HG03045 (cell line): ENCODE results near the gene GALNT9.
"Not testable (repeated sequence)": the region's sequence is repeated elsewhere in the genome, so short reads cannot be mapped to it uniquely, and the experiment has no call there.

Experiments
- ATAC-seq: cut with Tn5 transposase; IDR thresholded peaks from one replicate; pipeline ENCODE4 v1.9.1; 2021; ENCODE audit warnings: mild to moderate bottlenecking, moderate library complexity; ENCODE audit not compliant: unreplicated experiment

GALNT9 gene

GRCh38 chr12:132267873-132268272, 61.5 kb downstream of the GALNT9 start:
- ATAC-seq = no peak

DNA sequence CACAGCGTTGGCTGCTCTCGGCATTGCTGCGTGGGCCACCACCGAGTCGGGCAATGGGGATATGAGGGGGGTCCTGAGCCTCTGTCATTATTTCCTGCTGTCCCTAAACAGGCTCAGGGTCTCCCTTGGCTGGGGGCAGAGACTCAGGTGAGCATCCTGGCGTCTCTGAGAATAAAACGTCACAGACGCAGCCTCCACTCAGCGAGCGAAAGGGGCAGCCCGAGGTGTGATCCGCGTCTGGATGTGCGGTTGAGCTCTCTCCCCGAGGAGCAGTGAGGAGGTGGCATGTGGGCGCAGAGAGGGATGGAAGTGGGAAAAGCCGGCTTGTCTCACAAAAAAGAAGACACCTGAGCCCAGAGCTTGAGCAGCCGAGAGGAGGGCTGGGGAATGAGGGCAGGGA, 62.6 kb downstream of the GALNT9 start:
- ATAC-seq = no peak

DNA sequence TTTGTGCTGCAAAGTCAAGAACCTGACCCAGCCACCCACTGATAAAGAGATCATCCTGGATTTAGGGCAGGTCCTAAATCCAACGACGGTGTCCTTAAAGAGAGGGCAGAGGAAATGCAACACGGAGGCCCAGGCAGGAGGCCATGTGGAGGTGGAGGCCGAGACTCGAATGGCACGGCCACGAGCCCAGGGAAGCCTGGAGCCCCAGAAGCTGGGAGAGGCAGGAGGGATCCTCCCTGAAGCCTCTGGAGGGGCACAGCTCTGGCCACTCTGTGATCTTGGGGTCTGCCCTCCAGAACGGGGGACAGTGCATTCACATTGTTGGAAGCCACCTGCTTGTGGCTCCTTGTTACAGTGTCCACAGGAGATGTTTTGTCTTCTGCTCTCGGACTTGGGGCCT, 63.0 kb downstream of the GALNT9 start:
- ATAC-seq = no peak

DNA sequence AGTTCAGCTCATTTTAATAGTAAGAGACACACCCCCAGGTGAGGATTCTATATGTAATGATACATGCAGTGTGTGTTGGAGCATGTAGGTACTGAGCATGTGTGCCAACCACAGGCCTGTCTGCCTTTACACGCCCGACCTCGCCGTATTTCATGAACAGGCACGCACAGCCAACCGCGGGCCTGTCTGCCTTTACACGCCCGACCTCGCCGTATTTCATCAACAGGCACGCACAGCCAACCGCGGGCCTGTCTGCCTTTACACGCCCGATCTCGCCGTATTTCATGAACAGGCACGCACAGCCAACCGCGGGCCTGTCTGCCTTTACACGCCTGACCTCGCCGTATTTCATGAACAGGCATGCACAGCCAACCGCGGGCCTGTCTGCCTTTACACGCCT, 63.6 kb downstream of the GALNT9 start:
- not testable (repeated sequence) for ATAC-seq

GRCh38 chr12:132265056-132265800, 64.2 kb downstream of the GALNT9 start:
- no peak for ATAC-seq

GRCh38 chr12:132264086-132265010, 65.0 kb downstream of the GALNT9 start:
- no peak for ATAC-seq

DNA sequence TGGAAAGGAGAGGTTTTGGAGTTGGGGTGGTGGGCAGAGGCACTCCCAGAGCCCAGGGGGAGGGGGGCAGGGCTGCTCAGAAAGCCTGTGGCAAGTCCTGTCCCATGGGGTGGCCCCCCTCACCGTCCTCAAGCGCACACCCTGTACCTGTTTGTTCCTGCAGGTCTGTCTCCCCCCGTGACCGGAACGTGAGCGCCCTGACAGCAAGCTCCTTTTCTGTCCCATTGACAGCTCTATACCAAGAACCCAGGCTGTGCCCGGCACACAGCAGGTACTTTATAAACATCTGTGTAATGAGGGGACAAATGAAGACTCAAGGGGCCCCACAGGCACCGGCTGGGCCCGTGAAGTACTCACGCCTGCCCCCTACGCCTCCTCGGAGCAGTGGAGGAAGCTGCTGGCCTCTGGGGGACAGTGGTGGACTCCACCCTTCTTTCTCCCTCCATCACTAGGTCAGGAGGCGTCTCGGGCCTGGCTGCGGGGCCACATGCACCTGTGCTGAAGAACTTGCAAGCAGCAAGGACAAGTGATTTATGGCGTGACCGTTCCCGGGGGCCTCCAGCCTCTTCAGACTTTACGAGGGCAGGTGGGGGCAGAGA, 65.8 kb downstream of the GALNT9 start:
- no peak for ATAC-seq

- ATAC-seq = no peak
These were observed 66.4 kb downstream of the GALNT9 start for GRCh38 chr12:132263061-132263360.

GRCh38 chr12:132262256-132263060, 66.9 kb downstream of the GALNT9 start:
- no peak for ATAC-seq

DNA sequence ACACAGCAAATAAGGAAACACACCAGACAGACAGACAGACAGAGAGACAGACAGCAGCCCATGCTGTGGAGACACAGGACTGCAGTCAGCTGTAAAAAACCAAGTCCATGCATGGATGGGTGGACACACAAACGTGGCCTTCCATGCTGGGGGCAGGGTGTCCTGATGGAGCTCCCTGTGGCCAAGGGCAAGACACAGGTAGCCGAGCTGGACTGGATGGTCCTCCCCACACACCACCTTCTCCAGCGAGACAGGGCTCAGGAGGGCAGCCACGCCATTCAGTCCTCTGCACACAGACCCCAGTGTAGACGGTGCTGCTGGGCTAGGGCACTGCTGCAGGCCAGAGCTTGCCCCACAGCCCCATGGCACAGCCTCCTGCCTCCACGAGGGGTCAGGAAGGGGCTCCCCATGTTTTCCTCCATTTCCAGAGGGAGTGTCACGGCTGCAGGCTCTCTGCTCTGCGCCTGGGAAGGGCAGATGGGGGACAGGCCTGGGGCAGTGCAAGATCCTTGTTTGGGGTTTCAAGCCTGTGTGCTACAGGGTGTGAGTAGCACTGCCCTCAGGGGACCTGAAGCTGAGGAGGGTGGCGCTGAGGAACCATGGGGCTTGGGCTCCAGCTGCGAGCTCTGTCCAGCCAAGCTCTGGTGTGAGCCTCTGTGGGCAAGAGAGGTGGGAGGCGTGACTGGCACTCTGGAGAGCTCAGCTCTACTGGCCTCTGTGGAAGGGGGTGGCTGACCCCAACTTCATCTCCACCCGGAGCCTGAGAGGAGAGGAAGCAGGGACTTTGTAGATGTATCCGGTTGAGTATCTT, 67.9 kb downstream of the GALNT9 start:
- ATAC-seq = no peak

- no peak for ATAC-seq
These were observed 68.7 kb downstream of the GALNT9 start for GRCh38 chr12:132260721-132261120.

DNA sequence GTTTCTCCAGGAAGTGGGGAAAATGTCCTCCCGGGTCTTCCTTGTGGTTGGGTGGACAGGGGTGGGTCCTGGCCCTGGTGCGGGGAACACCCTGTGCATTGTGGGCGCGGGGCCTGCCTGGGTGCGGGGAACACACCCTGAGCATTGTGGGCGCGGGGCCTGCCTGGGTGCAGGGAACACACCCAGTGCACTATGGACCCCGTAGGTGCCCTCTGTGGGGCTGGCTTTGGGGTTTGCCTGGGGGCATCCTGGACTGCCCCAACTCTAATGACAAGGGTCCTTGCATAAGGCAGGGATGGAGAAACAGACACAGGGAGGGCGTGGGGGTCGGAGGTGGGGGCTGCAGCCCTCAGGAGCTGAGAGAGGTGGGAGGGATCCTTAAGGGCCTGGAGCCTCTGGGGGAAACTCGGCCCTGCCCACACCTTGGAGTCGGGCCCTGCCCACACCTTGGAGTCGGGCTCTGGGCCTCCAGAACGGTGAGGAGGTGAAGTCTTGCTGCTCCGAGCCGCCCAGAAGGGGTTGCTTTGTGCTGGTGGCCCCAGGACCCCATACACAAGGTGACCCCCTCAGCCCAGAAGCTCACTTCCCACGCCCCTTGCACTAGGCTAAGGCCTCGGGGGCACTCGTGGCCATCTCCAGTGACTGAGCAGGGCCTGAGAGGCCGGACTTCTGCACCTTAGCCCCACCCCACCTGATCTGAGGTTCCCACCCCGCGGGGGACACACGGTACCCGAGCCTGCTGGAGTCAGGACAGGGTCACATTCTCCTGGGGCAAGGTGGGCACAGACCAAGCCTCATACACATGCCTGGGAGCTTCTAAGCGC, 69.3 kb downstream of the GALNT9 start:
- no peak for ATAC-seq

DNA sequence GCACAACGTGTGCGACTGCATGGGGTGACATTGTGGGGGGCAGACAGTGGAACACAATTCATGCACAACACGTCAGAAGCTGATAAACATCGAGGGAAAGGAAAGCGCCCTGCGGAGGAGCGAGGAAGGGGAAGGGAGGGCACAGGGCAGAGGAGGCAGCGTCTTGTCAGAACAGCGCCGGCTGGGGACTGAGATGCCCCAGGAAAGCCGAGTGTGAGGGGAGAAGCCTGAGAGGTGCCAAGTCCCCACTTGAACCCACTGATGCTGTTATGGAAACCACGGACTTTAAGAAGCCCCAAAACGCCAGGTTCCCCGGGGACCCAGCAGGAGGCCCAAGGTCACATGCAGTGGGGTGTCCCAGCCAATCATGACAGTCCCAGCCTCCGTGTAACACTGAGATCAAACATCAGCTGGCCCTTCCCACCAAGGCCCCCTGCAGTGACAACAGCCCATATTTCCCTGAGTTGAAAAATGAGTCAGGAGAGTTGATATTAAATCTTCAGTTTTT, 70.0 kb downstream of the GALNT9 start:
- no peak for ATAC-seq

DNA sequence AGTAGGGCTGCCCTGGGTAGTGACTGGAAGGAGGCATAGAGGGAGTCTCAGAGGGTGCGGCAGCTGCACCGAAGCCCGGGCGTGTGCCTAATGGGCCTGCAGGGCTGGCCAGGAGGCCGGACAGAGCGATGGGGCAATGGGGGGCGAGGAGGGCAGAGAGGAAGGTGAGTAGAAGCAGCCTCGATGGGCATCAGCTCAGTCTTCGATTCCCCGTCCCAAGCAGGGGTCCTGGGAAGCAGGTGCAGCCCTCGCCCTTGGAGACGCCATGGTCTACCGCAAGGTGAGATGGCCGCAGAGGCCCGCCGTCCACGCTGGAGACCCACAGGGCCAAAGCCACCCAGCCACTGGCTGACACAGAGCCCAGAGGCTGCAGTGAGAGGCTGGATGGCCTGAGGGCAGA, 70.8 kb downstream of the GALNT9 start:
- ATAC-seq = no peak

DNA sequence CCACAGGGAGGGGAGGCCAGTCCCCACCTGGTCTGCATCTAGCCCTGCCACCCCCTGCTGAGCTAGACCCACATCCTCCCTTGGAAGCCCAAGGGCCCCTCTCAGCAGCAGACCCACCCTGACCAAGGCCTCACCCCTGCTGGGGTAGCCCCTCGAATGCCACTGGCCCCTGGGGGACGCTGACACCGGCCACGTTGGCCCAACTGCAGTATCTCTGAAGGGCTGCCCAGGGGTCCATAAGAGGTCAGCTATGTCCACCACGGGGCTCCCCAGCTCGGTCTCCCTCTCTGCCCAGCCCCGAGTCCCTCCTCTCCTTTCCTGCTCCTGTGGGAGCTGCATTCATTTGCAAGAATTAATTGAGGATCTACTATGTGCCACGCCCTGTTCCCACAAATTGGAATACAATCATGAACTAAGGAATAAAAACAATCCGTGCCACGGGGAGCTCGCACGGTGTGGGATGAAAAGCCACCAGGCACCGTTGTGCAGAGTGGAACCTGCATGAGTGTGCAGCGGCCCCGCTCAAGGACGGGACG, 71.4 kb downstream of the GALNT9 start:
- no peak for ATAC-seq

- ATAC-seq = no peak
These were observed 72.0 kb downstream of the GALNT9 start for GRCh38 chr12:132257206-132257954.

GRCh38 chr12:132256646-132257045, 72.7 kb downstream of the GALNT9 start:
- ATAC-seq = no peak

GRCh38 chr12:132255642-132256041, 73.7 kb downstream of the GALNT9 start:
- ATAC-seq = no peak
